Esophagus squamous epithelium (tissue), 5 donors: ENCODE measurements around the gene SUMO2. TPM values are rescaled to one million over a fixed set of nuclear protein-coding genes. Genes with fewer than 3 reads are reported as not detected.
"Not testable (repeated sequence)": the region's sequence is repeated elsewhere in the genome, so short reads cannot be mapped to it uniquely, and the experiment has no call there.

Source experiments
- DNase-seq: peaks from one replicate; lab custom pipeline; 2025; lab: John Stamatoyannopoulos, UW
- H3K27ac ChIP-seq, 4 donors: fragments of 200-600 bp; sonication (generic); one replicate each; pipeline ENCODE4 v1.5.1; 2016 to 2019; ENCODE audit warnings: mild to moderate bottlenecking in 1 of 4
- H3K27me3 ChIP-seq, 4 donors: fragments of 200-600 bp; sonication (generic); 1 replicate in 3 of 4; 2 replicates in 1 of 4; pipeline versions ENCODE4 v1.5.1 to v1.6.0; 2017 to 2021; ENCODE audit warnings: antibody characterized with exemption in 1 of 4
- H3K36me3 ChIP-seq, 3 donors: fragments of 200-600 bp; sonication (generic); one replicate each; pipeline ENCODE4 v1.5.1; 2016 to 2019
- H3K4me1 ChIP-seq, 3 donors: fragments of 200-600 bp; sonication (generic); one replicate each; pipeline ENCODE4 v1.5.1; 2017 to 2019
- H3K4me3 ChIP-seq, 4 donors: fragments of 200-600 bp; sonication (generic); 1 replicate in 3 of 4; 2 replicates in 1 of 4; pipeline ENCODE4 v1.5.1; 2016 to 2019; ENCODE audit warnings: mild to moderate bottlenecking in 2 of 4, moderate library complexity in 1 of 4
- H3K9me3 ChIP-seq, 3 donors: fragments of 200-600 bp; sonication (generic); one replicate each; pipeline ENCODE4 v1.5.1; 2016 to 2019
- CTCF ChIP-seq, 6 experiments: fragments of 450-650 bp in 4 of 6; fragments of 200-600 bp in 2 of 6; sonication (generic) in 2 of 6; IDR thresholded peaks; one replicate each; pipeline ENCODE4 v1.5.1; 2016 to 2019; ENCODE audit warnings: antibody characterized with exemption in 6 of 6, mild to moderate bottlenecking in 4 of 6, moderate library complexity in 4 of 6
- POLR2A ChIP-seq, 4 donors: fragments of 450-650 bp; IDR thresholded peaks; one replicate each; pipeline ENCODE4 v1.6.1; 2017; ENCODE audit warnings: antibody characterized with exemption in 4 of 4, mild to moderate bottlenecking in 4 of 4, moderate library complexity in 3 of 4
- WGBS, 2 donors: methylation state at CpG; one replicate each; pipeline ENCODE4 v1.1.5; 2018; 5-methylcytosine and 5-hydroxymethylcytosine counted together
- intact Hi-C: fragments of 100-400 bp; cut with DNase I; formaldehyde crosslinking; loops from one replicate; pipeline ENCODE4 v1.15.0; 2022
- total RNA-seq, 4 donors: library from RNA; depleted of rRNA; stranded (reverse); fragments of >200 nt; gene quantifications; one replicate each; pipeline ENCODE4 v1.1.0, GENCODE V29; 2016
- donor health status: DM: yes; HTN: yes; CAD: no.

Gene SUMO2
- total RNA-seq, 4 donors from 2014 or later = 49.5 to 110 (median 69.5) TPM

GRCh38 chr17:75128694-75129505 is 53.9 kb downstream of the SUMO2 start:
- peaks cover 26 to 90% (median 51%) of the 10 kb centered on the region in 3 donors for H3K4me1 ChIP-seq
- H3K27ac ChIP-seq = peak overlapping the region; percentile 5 to 75 (median 56)
- TF ChIP-seq CTCF (IDR thresholded peaks at IDR 0.05) (no peak), POLR2A (IDR thresholded peaks at IDR 0.05) (no peak)
- intact Hi-C loops = no loop called here
- no peaks in the 10 kb centered on the region for H3K9me3 ChIP-seq
- no peak for DNase-seq
- H3K4me3 ChIP-seq = no peak overlapping the region
- H3K36me3 ChIP-seq = peaks cover 0 to 24% (median 15%) of the 10 kb centered on the region in 3 donors
- H3K27me3 ChIP-seq = no peaks in the 10 kb centered on the region
- WGBS, 2 donors = 74% methylated on average over 9 of the region's 33 CpGs; no CpG with 5 or more reads in 1 of the 2 donors

GRCh38 chr17:75127936-75128335 is 54.8 kb downstream of the SUMO2 start:
- peak overlapping the region; percentile 13 to 75 (median 56) for H3K27ac ChIP-seq
- H3K9me3 ChIP-seq, DNase-seq, H3K27me3 ChIP-seq, intact Hi-C loops, H3K4me3 ChIP-seq: not testable (repeated sequence)
- H3K4me1 ChIP-seq = peaks cover 28 to 88% (median 52%) of the 10 kb centered on the region in 3 donors
- WGBS, 2 donors = 61 to 77% methylated on average over 4 to 5 of the region's 5 CpGs
- H3K36me3 ChIP-seq = peaks cover 0 to 24% (median 15%) of the 10 kb centered on the region in 3 donors

- no peak overlapping the region for H3K4me3 ChIP-seq
- H3K27ac ChIP-seq = peak overlapping the region; percentile 40 to 94 (median 72)
- H3K4me1 ChIP-seq = peaks cover 28 to 91% (median 49%) of the 10 kb centered on the region in 3 donors
- peaks cover 0 to 24% (median 15%) of the 10 kb centered on the region in 3 donors for H3K36me3 ChIP-seq
- intact Hi-C loops = no loop called here
- no peak for TF ChIP-seq CTCF (IDR thresholded peaks at IDR 0.05)
- no peak for DNase-seq
- no peaks in the 10 kb centered on the region for H3K9me3 ChIP-seq
- WGBS, 2 donors = 87 to 89% methylated on average over 7 of the region's 8 CpGs
- no peaks in the 10 kb centered on the region for H3K27me3 ChIP-seq
Observed at GRCh38 chr17:75126954-75127353, 55.8 kb downstream of the SUMO2 start.

GRCh38 chr17:75125984-75126383 is 56.8 kb downstream of the SUMO2 start:
- Histone ChIP-seq H3K4me1 (peaks cover 28 to 91% (median 48%) of the 10 kb centered on the region in 3 donors), H3K4me3 (no peak overlapping the region), H3K27me3 (no peaks in the 10 kb centered on the region), H3K36me3 (peaks cover 5 to 29% (median 15%) of the 10 kb centered on the region in 3 donors), H3K9me3 (no peaks in the 10 kb centered on the region), H3K27ac (peak overlapping the region; percentile 28 to 94 (median 90))
- intact Hi-C loops = no loop called here
- 51 to 86% methylated on average over 1 to 3 of the region's 3 CpGs for WGBS, 2 donors
- no peak for TF ChIP-seq POLR2A (IDR thresholded peaks at IDR 0.05)
- no peak for TF ChIP-seq CTCF (IDR thresholded peaks at IDR 0.05)
- no peak for DNase-seq

GRCh38 chr17:75124819-75125162 is 58.0 kb downstream of the SUMO2 start:
- Histone ChIP-seq H3K9me3 (no peaks in the 10 kb centered on the region), H3K27me3 (no peaks in the 10 kb centered on the region), H3K36me3 (peaks cover 6 to 26% (median 8%) of the 10 kb centered on the region in 3 donors), H3K27ac (peak overlapping the region; percentile 90 to 94 (median 91)), H3K4me3 (no peak overlapping the region), H3K4me1 (peaks cover 24 to 84% (median 39%) of the 10 kb centered on the region in 3 donors)
- TF ChIP-seq POLR2A (IDR thresholded peaks at IDR 0.05) (no peak), CTCF (IDR thresholded peaks at IDR 0.05) (no peak)
- 50% methylated on average over 2 of the region's 4 CpGs; no CpG with 5 or more reads in 1 of the 2 donors for WGBS, 2 donors
- DNase-seq = no peak
- intact Hi-C loops = no loop called here
